GM21737 (cell line): ENCODE measurements around the gene CERS5.

ENCODE experiments used
- ATAC-seq: cut with Tn5 transposase; IDR thresholded peaks from one replicate; pipeline ENCODE4 v1.9.1; 2021; ENCODE audit warnings: mild to moderate bottlenecking, moderate library complexity; ENCODE audit not compliant: unreplicated experiment

The CERS5 gene

DNA sequence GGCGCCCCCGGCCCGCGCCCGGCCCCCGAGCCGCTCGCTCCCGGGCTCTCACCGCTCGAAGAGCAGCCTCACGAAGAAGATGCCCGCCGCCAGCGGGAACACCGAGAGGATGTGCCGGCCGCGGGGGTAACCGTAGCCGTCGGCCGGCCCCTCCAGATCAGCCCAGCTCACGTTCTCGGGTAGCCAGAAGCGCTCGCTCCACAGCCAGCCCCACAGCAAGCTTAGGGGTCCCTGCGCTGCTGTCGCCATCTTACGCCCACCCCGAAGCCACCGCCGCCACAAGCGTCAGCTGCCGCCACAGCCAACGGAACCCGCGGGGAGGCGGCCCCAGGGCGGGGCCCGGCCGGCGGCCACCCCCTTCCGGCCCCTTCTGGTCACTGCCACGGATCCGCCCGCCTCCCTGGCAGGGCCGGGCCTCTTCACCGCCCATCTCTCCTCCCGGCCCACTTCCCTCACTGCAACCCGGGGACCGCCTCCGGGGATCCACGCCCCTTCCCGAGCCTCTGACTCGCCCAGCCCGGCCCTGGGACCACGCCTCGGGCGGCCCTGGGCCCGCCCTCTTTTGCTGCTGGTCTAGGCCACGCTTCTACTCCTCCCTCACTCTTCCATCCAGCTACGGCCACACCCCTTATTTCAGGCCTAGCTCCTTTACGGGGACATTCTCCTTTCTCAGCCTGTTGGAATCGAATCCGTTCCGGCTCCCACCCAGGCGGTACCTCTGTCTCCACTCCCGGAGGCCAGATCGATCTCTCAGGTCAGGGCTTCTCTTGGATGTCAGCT lies at the start of gene CERS5:
Gene CERS5, minus strand, starts transcription at position 321 of the 780 bp plus-strand sequence. Its CDS starts 72 bp downstream, at position 249.
- peak; percentile 97 for ATAC-seq

GRCh38 chr12:50215033-50215432 lies 47.9 kb upstream of the CERS5 start:
- ATAC-seq = no peak

- ATAC-seq = no peak
Measured at GRCh38 chr12:50214018-50214417, 46.8 kb upstream of the CERS5 start.

DNA sequence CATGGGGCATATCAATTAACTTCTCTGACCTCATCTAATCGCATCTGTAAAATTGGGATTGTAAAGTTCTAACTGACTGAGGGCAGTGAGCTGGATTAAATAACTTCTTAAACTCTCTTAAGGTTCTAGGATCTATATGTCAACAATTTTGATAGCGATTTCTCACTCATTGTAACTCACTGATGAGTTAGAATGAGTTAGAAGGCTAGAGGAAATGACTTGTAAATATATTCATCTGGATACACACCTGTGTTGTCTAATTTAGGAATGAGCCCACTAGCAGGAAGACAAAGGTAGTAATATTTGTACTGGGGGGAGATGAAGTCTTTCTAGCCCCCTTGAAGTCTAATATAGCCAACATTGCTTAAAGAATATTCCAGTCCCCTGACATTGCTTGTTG lies 46.3 kb upstream of the CERS5 start:
- no peak for ATAC-seq

- ATAC-seq = no peak
Measured at GRCh38 chr12:50212071-50212467, 44.9 kb upstream of the CERS5 start.

DNA sequence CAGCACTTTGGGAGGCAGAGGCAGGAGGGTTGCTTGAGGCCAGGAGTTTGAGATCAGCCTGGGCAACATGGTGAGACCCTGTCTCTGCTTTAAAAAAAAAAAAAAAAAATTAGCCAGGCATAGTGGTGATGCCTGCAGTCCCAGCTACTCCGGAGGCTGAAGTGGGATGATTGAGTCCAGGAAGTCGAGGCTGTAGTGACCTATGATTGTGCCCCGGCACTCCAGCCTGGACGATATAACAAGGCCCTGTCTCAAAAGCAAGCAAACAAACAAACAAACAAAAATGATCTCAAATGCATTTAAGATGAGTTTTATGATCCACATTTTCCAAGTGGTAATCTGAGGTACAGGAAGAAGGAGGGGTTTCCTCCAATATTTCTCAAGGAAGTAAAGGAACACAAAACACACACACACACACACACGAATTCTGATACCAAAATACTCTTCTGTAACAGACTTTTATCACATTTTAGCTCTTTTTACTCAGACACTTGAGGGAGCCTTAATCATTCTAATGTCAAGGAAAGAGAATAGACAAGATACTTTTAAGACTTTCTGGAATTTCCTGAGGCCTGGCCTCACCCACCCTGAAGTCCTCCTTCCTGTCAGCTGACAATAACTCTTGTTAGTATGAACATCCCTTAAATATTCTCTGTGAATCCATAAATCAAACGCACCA lies 44.4 kb upstream of the CERS5 start:
- ATAC-seq = no peak

DNA sequence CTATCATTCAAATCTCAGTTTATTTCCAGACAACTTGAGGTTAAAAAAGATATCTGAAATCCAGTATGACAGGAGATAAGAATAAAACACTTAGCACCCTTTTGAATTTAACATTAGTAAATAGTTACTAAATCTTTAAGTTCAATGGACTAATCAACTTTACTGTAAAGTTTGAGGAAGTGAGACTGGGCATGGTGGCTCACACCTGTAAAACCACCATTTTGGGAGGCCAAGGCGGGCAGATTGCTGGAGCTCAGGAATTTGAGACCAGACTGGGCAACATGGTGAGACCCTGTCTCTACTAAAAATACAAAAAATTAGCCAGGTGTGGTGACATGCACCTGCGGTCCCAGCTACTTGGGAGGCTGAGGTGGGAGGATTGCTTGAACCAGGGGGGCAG lies 40.3 kb upstream of the CERS5 start:
- no peak for ATAC-seq

DNA sequence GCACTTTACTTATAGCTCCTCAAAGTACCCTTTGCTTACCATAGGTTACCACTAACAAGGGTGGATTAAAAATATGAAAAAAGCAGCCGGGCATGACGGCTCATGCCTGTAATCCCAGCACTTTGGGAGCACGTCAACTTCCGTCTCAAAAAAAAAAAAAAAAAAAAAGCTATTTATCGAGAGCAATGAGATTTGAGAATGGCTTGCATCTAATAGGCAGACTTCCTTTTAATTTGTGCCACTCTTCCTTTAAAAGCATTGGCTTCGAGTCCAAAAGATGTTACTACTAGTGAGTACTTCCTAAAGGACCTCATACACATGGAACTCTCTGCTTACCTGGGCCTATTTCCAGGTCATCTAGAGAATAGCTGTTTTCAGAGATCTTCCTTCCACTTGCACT lies 38.5 kb upstream of the CERS5 start:
- ATAC-seq = no peak

DNA sequence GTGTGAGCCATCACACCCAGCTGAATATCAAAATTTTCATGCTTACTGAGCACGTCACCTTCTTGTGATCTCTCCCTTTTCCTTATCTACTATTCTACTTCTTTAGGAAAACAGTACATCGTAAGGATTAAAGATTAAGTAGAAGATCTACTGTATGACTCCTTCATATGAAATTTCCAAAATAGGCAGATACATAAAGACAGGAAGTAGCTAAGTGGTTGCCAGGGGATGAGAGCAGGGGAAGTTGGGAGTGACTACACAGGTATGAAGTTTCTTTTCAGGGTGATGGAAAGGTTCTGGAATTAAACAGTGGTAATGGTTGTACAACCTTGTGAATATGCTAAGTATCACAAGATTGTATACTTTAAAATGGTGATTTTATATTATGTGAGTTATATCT lies 36.5 kb upstream of the CERS5 start:
- ATAC-seq = no peak

GRCh38 chr12:50201987-50202521 lies 34.9 kb upstream of the CERS5 start:
- ATAC-seq = no peak

DNA sequence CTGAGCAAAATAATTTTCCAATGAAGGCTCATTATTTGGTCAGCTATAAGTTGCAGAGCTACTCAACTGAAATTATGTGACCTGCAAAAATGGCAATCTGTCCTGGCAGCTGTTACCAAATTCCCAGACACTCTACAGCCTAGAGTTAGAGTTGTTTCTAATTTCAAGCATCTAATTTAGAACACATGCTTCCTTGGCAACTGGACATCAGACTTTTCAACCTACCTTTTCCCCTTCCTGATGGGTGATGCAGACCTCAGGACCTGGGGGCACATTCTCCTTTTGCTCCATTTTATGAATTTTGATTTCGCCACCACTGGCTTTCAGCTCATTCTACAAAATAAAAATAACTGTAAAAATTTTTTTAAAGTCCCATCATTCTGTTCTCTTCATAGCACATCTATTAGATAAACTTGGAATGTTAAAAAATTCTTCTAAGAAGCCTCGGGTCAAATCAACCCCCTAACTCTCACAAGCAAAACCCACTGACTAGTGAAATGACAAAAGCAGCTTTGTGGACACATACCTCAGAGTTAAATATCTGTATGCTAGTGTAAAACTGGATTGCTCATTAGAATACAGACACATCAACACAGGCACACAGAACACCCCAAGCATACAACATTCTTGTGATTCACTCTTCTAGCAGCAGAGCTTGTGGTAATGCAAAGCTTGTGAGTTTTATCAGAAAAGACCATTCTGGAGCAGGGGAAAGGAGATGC lies 33.5 kb upstream of the CERS5 start:
- ATAC-seq = no peak

DNA sequence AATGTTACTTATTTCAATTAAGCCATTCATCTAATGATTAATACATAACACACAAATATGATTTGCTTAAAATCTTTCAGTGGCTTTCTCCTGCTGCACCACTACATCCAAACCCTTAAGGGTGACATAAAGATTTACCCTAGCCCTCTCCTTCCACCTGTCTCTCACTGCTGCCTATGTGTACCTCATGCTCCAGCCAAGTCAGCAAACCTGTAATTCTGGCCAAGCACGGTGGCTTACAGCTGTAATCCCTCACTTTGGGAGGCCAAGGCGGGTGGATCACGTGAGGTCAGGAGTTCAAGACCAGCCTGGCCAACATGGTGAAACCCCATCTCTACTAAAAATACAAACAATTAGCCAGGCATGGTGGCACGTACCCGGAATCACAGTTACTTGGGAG lies 31.7 kb upstream of the CERS5 start:
- ATAC-seq = no peak

- ATAC-seq = no peak
Measured at GRCh38 chr12:50197297-50197727, 30.1 kb upstream of the CERS5 start.

- ATAC-seq = no peak
Measured at GRCh38 chr12:50196537-50196936, 29.4 kb upstream of the CERS5 start.

- ATAC-seq = no peak
Measured at GRCh38 chr12:50195832-50196231, 28.7 kb upstream of the CERS5 start.

GRCh38 chr12:50192908-50193307 lies 25.7 kb upstream of the CERS5 start:
- ATAC-seq = no peak

DNA sequence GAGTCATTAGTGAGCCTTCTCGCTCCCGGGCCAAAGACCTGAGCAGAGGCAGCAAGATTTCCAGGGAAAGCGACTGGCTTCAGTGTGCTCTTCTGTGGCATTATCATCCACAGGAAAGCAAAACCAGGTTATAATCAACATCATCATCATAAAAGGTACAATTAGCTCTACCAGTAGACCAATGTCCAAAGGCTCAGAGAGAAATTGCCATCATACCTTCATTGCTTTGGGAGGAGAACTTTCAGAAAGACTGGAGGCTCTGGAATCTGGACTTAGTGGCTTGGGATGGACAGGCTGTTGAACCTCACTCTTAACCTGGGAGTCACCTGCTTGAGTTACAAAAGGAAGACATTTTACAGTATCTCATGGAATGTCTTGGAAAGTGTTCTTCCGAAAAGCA lies 25.1 kb upstream of the CERS5 start:
- no peak for ATAC-seq

DNA sequence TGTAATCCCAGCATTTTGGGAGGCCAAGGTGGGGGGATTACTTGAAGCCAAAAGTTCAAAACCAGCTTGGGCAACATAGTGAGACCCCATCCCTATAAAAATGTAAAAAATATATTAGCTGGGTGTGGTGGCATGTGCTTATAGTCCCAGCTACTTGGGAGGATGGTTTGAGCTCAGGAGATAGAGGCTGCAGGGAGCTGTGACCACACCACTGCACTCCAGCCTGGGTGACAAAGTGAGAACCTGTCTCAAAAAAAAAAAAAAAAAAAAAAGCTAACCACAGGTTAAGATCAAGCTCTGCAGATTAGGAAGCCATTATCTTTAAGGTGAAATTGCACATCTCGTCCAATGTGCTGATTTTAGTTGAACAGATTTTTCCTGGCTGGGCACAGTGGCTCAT lies 23.7 kb upstream of the CERS5 start:
- ATAC-seq = no peak

GRCh38 chr12:50188875-50189575 lies 21.9 kb upstream of the CERS5 start:
- ATAC-seq = no peak

DNA sequence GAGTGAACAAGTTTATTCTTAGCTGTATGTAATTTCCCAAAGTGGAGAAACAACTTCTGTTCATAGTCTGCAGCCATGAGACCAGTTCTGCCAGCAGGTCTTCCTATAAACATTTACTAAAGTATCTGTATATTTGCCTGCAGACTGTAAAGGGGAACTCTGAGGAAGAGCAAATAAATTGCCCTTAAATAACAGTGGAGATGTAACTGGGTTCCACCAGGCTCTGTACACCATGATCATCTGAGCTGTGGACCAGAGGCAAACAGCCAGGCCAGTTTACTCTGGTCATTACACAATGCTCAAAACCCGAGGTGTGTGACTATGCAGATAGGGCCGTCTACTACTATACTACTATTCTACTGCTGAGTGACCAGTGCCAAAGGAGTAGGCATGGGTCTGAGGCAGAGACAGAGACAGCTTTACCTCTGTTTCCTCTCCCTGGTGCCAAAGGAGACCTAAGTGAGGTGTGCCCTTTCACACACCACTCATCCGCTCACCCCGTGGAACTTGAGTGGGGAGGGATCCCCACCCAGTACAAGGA lies 21.1 kb upstream of the CERS5 start:
- ATAC-seq = no peak
